Brain pericyte (primary cell): ENCODE results near the gene ANKS3.
A peak's percentile ranks its signal among the peaks of the same experiment; 100 is the strongest.

Experiments used
- DNase-seq: peaks from one replicate; pipeline ENCODE4 v3.0.0-alpha.2; 2012; ENCODE audit warnings: low read depth, low spot score

The ANKS3 gene

DNA sequence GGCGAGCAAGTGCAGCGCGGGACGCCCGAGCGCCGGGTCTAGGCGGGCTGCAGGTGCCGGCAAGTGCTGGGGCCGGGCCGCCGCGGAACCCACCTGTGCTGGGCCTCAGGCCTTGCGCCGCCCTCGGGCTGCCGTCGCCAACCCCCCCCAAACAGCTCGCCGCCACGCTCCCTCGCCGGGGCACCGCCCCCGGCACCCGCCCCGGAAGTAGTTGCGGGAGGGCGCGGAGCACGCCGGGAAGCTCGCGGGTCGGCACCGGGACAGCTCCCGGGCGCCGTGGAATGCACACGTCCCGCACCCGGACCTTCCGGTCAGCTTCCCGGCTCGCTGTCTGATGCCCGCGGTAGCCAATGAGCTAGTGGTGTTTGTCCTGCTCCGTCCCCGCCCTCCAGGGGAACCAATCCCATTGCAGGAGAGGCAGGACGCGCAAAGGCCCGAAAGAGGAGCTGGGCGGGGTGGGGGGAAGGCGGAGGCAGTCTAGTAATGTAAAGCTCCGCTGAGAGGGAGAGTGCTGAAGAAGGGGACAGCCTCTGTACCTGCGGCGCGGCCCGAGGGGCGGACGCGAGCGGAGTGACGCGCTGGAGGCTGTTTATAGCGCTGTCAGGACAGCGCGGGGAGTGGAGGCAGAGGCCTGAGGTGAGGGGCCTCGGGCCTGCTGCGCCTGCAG, at the start of gene ANKS3, which contains the start of gene DNAAF8:
TSS of gene ANKS3 (minus strand) at position 209 of the 667 bp plus-strand sequence. CDS start 4,122 bp downstream, outside the sequence.
TSS of gene DNAAF8 (plus strand) at position 475 of the 667 bp plus-strand sequence. CDS start 1,978 bp downstream, outside the sequence.
- DNase-seq = peak; percentile 83

GRCh38 chr16:4783251-4783950, 49.3 kb upstream of the ANKS3 start:
- no peak for DNase-seq

- no peak for DNase-seq
Observed at GRCh38 chr16:4780235-4780634, 46.2 kb upstream of the ANKS3 start.

DNA sequence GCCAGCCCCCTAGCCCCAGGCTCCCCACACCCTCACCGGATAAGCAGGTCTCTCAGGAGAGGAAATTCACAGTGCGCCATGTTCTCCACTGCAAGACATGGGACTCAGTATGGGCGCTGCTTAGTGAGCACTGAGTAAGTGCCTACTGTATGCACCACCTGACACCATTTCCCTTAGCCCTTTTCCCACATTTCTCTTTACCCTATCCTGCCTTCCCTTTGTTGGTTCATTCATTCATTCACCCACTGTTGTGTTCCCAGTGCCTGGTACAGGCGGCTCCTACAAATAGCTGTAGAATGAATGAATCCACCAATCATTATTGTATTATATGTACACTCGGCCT, 44.0 kb upstream of the ANKS3 start:
- no peak for DNase-seq

DNA sequence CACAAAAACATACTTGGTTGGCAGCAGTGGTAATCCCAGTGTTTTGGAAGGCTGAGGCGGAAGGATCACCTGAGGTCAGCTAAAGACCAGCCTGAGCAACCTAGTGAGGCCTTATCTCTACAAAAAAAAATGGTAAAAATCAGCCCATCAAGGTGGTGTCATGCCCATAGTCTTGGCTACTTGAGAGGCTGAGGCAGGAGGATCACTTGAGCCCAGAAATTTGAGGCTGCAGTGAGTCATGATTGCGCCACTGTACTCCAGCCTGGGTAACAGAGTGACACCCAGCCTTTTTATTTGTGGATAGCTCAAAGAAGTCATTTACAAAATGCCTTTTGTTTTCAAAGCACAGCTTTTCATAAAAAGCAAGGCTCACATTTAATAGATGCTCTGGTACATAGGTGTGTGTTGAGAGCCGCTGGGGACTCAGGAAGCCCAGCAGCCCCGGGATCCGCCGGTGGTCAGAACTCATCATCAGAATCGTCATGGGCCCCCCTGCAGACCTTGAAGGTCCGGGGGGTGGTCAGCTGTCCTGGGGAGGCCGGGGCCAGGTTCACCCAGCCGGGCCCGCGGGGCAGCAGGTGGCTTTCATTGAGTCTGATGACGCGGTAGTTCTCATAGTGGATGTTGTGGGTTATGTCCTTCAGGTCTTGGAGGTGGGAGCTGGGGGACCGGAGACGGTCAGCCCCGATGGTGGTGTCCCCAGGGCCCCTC, 43.4 kb upstream of the ANKS3 start:
- DNase-seq = no peak

- no peak for DNase-seq
Observed at GRCh38 chr16:4776141-4776705, 42.2 kb upstream of the ANKS3 start.

DNA sequence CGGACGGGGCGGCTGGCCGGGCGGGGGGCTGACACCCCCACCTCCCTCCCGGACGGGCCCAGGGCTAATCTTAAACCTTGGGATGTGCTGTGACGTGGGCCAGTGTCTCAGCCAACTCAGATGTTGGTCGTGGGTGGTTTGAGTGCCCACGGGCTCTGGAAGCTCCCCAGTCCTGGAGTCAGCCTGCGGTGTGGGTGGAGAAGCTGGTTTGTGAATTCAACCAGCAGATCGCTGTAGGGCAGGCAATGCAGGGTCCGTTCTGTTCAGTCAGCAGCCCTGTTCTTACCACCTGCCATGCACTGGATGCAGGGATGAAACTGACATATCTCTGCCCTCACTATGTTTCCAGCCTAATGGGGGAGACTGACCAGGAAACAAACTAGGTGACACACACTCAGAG, 40.9 kb upstream of the ANKS3 start:
- DNase-seq = no peak

GRCh38 chr16:4772351-4772750, 38.3 kb upstream of the ANKS3 start:
- DNase-seq = no peak

DNA sequence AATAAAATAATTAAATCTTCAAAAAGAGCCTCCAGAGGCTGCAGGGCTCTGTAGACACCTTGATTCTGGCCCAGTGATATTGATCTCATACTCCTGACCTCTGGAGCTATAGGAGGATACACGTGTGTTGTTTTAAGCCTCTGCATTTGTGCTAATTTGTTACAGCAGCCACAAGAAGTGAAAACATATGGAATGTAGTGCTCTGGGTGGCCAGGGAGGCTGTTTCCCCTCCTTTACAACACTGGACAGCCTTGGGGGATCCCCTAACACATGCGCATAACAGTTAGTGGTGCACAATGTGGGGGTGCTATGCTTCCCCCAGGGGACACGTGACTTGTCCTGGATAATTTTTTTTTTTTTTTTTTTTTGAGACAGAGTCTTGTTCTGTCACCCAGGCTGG, 37.6 kb upstream of the ANKS3 start:
- DNase-seq = no peak

DNA sequence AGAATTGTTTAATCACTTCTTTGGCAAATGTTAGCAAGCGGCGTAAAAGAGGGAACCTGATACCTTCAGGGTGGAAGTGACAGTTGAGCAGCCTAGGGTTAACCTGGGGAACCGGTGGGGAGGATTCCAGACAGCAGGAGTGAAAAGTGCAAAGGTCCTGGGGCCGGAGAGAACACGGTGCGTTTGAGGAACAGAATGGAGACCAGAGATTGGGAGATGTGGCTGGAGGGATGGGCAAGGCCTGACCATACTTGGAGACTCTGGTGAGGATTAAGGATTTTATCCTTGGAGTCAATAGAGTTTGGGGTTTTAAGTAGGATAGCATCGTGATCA, 35.2 kb upstream of the ANKS3 start:
- DNase-seq = no peak

DNA sequence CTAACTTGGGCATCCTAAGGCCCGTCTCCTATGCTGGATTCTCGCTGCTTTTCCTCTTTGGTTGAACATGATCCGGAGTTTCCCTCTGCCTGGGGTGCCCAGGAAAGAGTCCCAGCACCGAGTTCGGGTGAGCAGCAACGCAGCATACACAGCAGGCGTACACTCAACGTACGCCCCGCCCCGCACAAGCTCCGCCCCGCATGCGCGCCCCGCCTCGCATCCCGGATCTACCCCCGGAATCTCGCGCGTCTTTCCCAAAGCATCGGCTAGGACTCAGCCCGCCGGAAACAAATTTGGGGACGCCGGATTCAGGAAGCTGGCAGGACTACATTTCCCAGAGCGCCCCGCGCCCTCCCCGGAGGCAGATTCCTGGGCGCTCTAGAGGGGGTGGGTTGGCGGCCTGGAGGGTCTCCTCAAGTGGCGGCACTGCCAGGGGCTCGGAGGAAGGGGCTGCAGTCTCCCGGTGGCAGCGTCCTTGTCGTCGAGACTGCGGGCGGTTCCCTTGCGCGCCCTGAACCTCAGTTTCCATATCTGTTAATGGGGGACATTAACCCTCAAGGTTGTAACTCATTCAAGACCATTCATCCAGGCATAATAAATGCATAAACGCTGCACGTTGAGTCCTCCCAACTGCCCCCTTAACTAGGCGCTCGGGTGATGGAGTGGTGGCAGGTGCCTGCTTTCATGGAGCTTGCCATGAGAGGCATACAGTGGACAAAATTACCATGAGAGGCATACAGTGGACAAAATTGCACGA, 34.7 kb upstream of the ANKS3 start:
- peak; percentile 84 for DNase-seq

- no peak for DNase-seq
Observed at GRCh38 chr16:4767872-4768548, 33.9 kb upstream of the ANKS3 start.

GRCh38 chr16:4766875-4767628, 33.0 kb upstream of the ANKS3 start, which contains the start of gene ZNF500:
Gene ZNF500 (minus strand): TSS chr16:4767162. CDS start chr16:4765978, 1,184 bp downstream.
- DNase-seq = peak; percentile 88

DNA sequence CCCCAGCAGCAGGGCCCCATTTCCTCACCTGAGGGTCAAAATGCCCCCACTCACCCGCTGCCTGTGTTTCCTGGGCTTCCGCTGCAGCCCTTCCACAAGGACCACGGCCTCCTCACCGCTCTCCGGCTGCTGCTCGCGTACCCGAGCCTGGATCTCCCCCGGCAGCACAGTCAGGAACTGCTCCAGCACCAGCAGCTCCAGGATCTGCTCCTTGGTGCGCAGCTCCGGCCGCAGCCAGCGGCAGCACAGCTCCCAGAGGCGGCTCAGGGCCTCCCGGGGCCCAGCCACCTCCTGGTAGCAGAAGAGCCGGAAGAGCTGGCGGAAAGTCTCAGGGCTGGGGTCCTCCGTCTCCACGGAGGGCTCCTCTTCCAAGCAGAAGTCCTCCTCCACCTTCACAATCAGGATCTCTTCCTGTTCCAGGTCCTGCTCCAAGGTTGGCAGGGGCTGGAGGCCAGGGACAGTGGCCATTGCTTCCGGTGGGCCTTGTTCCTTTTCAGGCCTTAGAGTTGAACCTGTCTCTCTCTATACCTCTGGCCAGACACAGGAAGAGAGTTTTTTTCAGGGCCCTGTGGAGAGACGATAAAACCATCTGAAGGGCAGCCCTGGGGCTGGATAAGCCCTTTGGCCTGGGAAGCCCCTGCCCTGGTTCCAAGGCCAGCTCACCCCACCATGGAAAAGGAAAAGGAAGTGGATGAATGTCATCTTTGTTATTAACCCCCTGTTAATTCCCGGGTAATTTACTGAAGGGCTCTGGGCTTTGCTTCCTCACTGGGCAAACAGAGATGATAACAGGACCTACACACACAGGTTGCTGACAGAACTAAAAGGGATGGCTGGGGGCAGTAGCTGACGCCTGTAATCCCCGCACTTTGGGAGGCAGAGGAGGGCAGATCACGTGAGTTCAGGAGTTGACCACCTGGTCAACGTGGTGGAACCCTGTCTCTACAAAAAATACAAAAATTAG, 31.7 kb upstream of the ANKS3 start:
- DNase-seq = no peak

DNA sequence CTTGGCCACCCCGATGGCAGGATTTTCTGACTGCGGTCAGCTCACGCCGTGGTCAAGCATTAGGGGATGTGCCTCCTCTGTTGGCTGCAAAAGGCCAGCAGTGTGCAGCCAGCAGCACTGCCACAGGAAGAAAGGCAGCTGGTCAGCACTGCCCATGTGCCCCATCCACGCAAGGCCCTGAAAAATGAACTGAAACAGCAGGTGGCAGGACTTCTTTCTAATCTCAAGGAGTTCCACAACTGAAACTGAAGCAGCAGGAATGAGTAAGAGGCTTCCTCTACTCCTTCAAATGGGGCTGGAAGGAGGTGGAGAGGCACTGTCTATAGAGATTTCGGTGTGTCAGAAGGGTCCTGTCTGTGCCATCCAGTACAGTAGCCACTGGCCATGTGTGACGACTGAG, 29.7 kb upstream of the ANKS3 start:
- no peak for DNase-seq

DNA sequence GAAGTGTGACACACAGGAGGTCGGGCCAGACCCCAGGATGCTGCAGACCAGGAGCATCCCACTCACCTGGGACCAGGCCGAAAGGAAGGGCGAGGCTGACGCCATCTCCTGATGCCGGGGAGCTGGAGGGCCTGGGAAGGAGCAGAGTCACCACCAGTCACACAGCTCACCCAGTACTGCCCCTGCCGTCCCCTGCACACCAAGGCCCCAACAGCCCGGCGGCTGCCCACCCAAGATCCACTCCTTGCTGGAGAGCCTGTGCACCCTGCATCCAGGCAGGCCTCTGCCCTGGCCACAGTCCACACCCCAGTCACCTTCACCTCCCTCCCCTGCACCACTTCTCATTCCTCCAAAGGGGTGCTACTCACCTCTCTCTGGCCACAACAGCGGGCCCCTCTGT, 28.1 kb upstream of the ANKS3 start:
- no peak for DNase-seq

DNA sequence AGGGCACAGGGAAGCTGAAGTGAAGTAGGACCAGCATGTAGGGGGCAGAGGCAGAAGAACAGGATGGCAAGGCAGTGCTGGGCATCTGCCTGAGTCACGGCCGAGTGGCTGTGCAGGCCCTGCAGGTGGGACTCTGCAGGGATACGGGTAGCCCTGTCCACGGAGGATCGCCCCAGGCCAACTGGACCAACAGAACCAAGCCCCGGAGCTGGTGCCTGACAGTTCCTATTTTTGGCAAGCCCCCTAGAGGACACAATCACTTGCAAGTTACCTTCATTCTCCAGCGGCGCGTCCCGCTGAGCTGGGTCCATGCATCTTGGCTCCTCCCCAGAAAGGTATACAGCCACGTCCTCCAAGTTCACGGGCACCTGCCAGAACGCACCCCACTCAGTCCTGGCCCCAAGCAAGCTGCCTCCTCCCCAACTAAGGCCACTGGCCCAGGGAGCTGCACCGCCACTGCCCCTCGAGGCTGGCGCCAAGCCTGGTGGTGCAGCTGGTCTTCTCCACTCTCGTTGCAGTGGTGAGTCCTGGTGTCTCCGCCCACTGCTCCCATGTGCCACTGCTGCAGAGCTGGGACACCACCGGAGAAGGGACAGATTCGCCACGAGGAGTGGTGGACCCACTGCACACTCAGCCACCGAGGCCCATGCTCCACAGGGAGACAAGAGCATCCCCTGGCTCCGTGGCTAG, 26.3 kb upstream of the ANKS3 start:
- no peak for DNase-seq

GRCh38 chr16:4755687-4756086, 21.6 kb upstream of the ANKS3 start:
- DNase-seq = no peak

DNA sequence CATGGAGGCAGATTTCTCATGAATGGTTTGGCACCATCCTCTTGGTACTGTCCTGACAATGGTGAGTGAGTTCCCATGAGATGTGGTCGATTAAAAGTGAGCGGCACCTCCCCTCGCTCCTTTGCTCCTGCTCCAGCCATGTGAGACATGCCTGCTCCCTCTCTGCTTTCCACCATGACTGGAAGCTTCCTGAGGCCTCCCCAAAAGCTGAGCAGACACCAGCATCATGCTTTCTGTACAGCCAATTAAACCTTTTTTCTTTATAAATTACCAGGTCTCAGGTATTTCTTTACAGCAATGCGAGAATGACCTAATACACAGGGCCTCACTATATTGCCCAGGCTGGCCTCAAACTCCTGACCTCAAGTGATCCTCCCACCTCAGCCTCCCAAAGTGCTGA, 20.8 kb upstream of the ANKS3 start:
- no peak for DNase-seq
